Upper lobe of left lung (tissue), 4 donors: Measurements from ENCODE around the gene MICAL2.

Source experiments
- CTCF ChIP-seq, 6 experiments: fragments of 450-650 bp in 4 of 6; fragments of 200-600 bp in 2 of 6; sonication (generic) in 2 of 6; IDR thresholded peaks; one replicate each; pipeline ENCODE4 v1.5.1; 2016 to 2019; ENCODE audit warnings: antibody characterized with exemption in 6 of 6
- EP300 ChIP-seq, 4 donors: sonication (generic); formaldehyde crosslinking; IDR thresholded peaks; one replicate each; pipeline ENCODE4 v1.5.1; 2017; ENCODE audit warnings: antibody characterized with exemption in 4 of 4, control low read depth in 2 of 4
- POLR2A ChIP-seq, 4 donors: fragments of 450-650 bp; IDR thresholded peaks; one replicate each; pipeline ENCODE4 v1.5.1; 2016 to 2017; ENCODE audit warnings: antibody characterized with exemption in 4 of 4, mild to moderate bottlenecking in 2 of 4
- POLR2AphosphoS5 ChIP-seq, 2 donors: sonication (generic); formaldehyde crosslinking; IDR thresholded peaks; one replicate each; pipeline ENCODE4 v1.5.1; 2017; ENCODE audit warnings: antibody characterized with exemption in 2 of 2

GRCh38 chr11:12064136-12064953 lies 46.0 kb upstream of the MICAL2 start:
- no peak for TF ChIP-seq CTCF (IDR thresholded peaks at IDR 0.05)
- no peak for TF ChIP-seq POLR2A (IDR thresholded peaks at IDR 0.05)
- no peak for TF ChIP-seq EP300 (IDR thresholded peaks at IDR 0.05)
- no peak for TF ChIP-seq POLR2AphosphoS5 (IDR thresholded peaks at IDR 0.05)
